Non-pigmented ciliary epithelial cell (primary cell): ENCODE measurements around the gene UBE4B.
"Not testable (repeated sequence)": the region's sequence is repeated elsewhere in the genome, so short reads cannot be mapped to it uniquely, and the experiment has no call there.

Source experiments
- DNase-seq: peaks from one replicate; pipeline ENCODE4 v3.0.0-alpha.2; 2010; ENCODE audit warnings: low read depth

The UBE4B gene

DNA sequence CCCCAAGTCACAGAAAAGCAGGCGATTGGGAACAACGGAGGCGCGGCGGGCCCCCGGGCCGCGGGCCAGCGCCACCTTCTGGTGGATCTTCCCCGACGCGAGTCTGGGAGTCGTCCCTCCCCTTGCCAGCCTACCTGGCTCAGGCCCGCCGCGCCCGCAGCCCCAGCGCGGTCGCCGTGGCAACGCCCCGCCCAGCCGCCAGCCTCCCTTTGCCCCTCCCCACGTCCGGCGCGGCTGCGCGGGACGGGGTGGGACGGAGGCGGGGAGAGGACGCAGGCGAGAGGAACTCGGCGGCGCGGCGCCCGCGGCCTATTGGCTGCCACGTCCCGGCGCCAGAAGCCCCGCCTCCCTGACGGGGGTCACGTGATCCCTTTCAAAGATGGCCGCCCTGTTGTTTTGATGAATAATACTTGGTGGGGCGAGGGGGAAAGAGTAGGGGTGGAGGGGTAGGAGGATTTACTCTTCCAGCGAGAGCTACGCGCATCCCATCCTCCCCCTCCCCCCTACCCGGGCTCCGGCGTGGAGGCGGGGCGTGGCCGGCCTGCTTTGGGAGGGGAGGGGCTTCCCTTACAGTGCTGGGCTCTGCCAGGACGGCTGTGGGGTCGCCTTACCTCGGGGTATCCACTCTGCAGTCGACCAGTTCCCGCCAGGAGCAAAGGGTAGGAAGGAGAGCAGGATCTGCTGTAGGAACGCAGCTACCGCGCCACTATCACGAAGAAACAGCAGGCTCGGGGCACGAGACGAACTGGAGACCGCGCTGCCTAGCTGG is at the start of gene UBE4B:
Gene UBE4B, plus strand, starts transcription at position 369 of the 769 bp plus-strand sequence. CDS start 713 bp downstream, outside the sequence.
- DNase-seq: peak; percentile 80

DNA sequence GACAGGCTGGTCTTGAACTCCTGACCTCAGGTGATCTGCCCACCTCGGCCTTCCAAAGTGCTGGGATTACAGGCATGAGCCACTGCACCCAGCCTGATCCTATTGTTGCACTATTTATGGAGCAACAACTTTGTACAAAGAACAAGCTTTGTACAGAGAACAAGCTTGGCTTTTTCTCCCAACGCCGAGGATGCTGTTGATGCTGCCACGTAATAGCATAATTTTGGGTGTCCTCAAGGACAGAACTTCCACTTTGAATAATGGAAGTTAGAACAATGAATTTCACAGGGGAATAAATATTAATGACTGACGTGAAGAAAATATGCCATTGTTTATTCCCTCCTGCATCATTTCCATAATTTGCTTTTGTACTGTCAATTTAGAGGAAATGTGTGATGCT is 48.5 kb upstream of the UBE4B start:
- no peak for DNase-seq

DNA sequence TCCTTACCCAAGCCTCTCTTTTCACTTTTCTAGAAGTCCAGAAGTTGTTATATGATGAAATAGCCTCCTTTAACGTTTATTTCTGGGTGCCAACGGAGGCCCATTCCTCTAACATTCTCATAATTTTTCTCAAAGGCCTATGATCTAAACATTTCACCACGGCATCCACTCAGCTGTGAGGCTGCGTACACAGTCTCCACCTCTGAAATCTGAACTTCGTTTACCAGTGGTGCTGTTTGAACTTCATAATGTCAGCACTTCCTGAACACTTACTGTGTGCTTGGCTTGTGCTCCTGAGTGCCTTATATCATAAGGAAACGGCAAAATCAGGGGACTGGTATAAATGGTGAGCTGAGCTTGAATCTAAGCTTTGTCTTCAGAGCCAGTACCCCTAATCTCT is 47.8 kb upstream of the UBE4B start:
- no peak for DNase-seq

DNA sequence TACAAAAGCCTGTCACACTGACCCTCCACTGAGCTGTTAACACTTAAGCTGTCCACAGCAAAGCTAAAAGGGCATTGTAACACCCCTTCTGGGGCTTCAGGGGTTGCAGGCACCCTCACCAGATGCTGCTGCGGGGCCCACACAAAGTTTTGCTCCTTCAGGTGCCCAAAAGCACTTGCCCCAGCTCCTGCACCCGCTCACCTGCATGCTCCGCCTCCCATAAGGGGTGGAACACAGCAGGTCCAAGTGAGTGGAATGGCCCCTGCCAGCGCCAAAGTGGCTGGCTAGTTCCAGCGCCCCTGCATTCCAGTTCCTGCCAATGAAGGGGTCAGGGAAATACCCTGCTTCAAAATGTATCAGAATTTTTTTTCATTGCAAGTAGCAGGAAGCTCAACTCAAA is 43.0 kb upstream of the UBE4B start:
- DNase-seq: no peak

DNA sequence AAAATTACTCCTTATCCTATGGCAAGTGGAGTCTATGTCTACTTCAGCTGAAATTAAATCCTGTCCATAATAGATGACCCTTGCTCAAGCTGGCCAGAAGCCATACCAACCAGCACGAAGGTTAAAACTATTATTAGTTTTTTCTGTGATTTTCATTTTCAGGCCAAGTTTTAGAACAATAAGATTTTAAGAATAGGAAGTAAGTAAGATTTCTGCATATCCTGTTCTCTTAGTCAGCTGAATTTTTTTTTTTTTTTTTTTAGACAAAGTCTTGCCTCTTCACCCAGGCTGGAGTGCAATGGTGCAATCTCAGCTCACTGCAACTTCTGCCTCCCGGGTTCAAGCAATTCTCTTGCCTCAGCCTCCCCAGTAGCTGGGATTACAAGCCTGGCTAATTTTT is 41.8 kb upstream of the UBE4B start:
- no peak for DNase-seq

DNA sequence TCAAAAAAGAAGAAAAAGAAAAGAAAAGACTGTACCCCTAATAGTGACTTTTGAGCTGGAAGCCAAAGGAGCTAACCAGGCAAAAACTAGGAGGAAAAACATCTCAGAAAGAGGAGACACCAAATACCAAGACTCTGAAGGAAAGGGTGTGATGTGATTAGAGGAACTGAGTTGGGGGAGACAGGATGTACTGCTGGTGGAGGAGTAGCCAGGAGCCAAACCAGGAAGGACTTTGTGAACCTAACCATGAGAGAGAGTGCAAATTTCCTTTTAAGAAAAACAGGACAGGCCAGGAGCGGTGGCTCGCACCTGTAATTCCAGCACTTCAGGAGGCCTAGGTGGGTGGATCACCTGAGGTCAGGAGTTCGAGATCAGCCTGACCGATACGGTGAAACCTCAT is 39.8 kb upstream of the UBE4B start:
- no peak for DNase-seq

DNA sequence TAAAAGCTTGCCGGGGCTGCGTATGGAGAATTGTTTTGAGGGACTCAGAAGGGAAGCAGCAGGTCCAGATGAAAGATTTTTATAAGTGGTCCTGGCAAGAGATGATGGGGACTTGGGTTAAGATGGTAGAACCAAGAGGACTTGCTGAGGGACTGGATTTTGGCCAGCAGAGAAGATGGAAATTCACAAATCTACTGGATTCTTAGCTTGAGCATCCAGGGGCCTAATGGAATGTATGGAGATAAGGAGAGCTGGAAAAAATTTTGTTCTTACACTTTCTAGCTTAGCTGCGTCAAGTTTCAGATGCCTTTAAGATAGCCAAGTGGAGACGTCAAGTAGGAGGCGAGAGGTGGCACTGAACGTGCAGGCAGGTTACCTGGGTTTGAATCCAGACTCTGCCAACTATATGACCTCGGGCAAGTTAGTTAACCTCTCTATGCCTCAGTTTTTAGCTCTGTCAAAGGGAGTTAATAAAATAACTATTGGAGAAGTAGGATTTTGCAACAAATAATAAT is 39.1 kb upstream of the UBE4B start:
- no peak for DNase-seq

DNA sequence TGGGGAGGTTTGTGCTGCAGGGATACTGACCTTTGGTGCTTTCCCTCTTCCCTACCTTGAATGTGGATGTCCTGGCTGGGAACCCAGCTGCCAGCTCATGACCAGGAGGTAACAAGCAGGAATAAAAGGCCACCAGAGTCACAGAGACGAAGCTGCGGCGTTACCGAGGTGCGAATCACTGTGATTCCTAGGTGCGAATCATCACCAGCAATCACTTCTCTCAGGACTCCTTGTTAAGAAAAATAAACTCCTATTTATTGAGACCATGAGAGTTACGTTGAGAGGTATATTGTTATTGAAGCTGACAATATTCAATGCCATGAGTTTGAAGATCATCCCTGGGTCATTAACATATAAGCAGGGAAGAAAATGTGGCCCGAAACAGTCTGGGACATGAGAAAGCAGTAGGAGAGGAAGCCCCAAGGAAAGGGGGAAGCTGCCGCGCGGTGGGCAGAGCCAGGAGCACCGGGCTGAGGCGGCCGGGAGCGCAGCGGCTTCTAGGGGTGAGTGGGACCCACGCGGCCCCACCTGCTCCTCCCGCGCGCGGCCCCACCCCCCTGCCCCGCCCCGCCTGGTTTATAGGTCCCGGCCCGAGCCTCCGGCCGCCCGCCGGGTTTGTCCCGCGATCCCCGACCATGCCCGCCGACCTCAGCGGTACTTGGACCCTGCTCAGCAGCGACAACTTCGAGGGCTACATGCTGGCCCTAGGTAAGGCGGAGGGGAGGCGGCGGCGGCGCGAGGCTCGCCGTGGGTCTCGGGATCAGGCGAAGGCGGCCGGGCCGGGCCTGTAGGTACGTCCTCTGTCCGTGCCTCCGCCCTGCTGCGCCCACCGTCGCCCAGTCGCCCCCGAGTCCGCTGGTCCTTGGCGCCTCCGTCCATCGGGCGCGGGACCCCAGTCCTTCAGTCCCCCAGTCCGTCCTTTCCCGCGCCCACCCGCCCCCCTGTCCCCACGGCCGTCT is 35.9 kb upstream of the UBE4B start, which contains the start of gene RBP7:
Gene RBP7, plus strand, starts transcription at position 605 of the 959 bp plus-strand sequence. Its CDS starts 31 bp downstream, at position 636.
- no peak for DNase-seq

DNA sequence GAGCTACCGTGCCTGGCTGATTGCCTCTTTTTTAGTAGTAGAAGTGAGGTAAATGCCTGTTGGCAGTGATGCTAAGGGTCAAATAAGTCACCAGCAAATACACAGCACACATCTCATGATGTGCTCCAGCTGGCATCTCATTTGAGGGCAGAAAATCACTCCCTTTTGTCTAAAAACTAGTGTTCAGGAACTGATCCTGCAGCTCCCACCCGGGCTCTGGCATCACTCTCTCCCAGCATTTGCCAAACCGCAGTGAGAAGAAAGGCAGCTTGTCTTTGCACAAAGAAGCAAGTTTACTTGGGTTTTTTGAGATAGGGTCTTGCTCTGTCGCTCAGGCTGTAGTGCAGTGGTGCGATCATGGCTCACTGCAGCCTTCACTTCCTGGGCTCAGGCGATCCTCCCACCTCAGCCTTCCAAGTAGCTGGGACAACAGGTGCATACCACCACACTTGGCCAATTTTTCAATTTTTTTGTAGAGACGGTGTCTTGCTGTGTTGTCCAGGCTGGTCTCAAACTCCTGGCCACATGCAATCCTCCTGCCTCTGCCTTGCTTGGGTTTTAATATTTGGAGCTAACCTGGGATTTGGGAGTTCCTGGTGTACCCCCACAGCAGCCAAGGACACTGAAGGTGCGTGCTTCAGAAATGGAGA is 31.6 kb upstream of the UBE4B start:
- DNase-seq: no peak

DNA sequence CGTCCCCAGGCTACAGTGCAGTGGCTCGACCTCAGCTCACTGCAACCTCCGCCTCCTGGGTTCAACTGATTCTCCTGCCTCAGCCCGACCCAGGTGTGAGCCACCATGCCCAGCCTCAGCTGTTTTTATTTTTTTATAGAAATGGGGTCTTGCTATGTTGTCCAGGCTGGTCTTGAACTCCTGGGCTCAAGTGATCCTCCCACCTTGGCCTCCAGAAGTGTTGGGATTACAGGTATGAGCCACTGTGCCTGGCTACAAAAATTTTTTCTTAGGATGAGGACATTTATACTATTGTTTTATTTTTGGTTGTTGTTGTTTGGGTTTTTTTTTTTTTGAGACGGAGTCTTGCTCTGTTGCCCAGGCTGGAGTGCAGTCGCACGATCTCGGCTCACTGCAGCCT is 27.5 kb upstream of the UBE4B start:
- DNase-seq: not testable (repeated sequence)

DNA sequence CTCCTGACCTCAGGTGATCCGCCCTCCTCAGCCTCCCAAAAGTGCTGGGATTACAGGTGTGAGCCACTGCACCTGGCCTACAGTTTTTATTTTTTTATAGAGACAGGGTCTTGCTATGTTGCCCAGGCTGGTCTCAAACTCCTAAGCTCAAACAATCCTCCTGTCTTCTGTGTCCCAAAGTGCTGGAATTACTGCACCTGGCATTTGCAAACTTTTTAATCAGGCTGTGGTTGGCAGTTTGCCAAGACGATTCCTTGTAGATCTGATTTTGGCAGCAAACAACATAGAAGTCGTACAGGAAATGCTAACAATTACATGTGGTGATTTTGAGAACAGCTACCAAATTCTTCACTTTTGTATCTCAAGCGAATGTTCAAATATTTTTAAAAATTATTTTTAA is 25.6 kb upstream of the UBE4B start:
- DNase-seq: no peak

DNA sequence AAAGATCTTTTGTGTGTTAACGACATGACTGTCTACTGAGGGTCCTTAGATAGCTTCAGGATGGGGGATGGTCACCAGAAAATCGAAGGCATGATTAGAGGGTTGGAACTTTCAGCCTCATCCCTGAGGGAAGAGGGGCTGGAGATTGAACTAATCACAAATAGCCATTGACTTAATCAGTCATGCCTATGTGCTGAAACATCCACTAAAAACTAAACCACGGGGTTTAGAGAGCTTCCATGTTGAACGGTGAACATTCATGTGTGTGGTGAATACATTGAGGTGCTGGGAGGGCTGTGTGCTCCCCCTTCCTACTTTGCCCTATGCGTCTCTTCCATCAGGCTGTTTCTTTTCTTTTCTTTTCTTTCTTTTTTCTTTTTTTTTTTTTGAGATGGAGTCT is 18.7 kb upstream of the UBE4B start:
- no peak for DNase-seq

DNA sequence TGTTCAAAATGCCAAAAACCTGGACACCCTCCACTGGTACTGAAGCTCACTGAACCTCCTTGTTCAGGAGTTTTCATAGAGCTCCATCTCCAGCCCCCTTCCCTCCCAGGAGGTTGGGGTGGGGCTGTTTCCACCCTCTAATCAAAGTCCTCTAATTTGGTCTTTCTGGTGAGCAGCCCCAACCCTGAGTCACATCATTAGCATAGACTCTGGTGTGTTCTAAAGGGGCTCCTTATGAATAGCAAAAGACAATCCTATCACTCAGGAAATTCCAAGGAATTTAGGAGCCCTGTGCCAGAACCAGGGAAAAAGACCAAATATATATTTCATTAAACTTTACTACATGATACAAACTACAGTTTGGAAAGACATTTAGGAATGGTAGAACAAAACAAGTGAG is 13.2 kb upstream of the UBE4B start:
- DNase-seq: no peak

DNA sequence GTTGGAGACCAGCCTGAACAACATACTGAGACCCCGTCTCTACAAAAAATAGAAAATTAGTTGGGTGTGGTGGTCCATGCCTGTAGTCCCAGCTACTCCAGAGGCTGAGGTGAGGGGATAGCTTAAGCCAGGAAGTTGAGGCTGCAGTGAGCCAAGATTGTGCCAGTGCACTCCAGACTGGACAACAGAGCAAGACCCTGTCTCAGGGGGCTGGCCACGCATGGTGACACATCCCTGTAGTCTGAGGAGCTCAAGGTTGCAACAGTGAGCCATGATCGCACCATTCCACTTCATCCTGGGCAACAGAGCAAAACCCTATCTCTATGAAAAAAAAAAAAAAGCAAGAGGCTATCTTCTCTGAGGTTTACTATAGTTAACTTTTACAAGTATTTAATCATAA is 12.7 kb upstream of the UBE4B start:
- DNase-seq: no peak

DNA sequence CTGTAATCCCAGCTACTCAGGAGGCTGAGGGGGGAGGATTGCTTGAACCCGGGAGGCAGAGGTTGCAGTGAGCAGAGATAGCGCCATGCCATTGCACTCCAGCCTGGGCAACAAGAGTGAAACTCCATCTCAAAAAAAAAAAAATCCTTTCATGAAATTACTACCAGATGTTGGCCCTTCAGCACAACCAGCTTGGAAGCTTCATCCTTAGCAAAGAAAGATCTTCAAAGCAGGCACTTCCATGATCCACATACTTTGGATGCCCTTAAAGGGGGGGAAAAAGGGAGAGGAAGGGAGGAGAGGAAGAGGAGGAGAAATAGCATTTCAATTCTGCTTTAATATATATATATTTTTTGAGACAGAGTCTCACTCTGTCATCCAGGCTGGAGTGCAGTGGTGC is 12.1 kb upstream of the UBE4B start:
- DNase-seq: not testable (repeated sequence)

DNA sequence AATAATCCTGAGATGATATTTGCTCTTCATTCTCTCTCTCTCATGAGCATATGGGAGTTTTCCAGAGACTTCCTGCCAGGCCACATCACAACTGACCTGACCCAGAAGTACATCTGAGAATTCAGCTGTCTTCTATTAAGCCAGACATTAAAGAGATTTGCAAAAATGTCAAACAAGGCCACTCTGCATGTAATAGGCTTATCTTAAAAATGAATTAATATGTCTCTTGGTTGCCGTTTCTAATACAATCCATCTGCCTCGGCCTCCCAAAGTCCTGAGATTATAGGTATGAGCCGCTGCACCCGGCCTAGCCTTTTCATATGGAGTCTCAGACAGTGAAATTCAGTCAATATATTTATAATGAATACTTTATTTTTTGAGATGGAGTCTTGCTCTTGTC is 10.8 kb upstream of the UBE4B start:
- DNase-seq: not testable (repeated sequence)

DNA sequence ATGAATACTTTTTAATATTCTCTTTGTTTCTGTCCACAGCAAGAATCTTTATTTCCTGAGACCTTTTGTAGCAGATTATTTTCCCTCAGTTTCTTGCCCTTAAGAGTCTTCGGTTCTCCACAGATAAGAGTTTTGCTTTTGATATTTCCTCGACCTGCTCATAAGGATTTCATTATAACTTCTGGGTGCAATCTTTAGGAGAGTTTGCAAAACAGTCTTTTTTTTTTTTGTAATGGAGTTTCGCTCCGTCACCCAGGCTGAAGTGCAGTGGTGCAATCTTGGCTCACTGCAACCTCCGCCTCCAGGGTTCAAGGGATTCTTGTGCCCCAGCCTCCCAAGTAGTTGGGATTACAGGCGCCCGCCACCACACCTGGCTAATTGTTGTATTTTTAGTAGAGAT is 10.1 kb upstream of the UBE4B start:
- no peak for DNase-seq

DNA sequence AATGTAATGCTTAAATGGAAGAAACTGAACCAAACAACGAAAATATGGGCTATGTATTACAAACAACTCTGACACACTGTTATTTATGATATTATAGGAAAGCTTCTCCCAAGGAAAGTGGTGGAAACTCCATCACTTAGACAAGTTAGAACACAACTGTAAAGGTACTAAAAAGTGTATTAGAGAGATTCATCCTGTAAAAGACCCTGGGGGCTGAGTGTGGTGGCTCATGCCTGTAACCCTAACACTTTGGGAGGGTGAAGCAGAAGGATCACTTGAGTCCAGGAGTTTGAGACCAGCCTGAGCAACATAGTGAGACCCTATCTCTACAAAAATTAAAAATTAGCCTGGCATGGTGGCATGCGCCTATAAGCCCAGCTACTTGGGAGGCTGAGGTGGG is 7.4 kb upstream of the UBE4B start:
- no peak for DNase-seq

DNA sequence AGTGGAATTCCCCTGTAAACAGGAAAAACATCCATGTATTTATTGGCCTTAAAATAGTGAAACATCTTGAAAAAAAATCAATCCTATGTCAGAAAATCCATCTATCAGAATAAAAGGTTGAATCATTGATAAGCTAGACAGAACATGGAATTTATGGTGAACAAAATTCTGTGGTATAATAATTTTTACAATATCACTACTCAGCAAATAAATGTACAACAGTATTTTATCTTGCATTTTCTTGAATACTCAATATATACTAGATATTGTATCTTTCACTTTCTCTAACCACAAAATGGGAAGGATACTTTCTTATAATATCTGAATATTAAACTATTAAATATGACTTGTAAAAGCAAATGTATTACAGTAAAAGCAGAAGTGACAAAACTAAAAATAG is 5.7 kb upstream of the UBE4B start:
- no peak for DNase-seq

DNA sequence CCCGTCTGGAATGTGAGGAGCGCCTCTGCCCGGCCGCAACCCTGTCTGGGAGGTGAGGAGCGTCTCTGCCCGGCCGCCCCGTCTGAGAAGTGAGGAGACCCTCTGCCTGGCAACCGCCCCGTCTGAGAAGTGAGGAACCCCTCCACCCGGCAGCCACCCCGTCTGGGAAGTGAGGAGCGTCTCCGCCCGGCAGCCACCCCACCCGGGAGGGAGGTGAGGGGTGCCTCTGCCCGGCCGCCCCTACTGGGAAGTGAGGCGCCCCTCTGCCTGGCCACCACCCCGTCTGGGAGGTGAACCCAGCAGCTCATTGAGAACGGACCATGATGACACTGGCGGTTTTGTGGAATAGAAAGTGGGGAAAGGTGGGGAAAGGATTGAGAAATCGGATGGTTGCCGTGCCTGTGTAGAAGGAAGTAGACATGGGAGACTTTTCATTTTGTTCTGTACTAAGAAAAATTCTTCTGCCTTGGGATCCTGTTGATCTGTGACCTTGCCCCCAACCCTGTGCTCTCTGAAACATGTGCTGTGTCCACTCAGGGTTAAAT is 3.7 kb upstream of the UBE4B start:
- not testable (repeated sequence) for DNase-seq

DNA sequence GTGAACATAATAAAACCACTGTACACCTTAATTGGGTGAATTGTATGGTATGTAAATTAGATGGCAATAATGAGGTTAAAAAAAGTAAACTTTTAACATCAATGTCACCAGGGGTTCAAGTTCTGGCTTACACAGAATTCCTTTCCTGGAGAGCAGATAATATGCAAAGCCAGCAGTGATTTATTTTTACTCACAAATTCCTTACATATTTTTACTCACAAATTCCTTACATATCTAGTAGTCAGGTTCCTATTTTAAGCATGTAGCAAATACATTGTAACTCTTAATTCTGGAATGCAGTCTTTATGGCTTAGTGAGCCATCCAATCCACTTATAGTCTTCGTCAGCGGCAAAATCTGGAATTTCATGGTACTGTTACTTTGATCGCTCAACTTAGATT is 1.3 kb upstream of the UBE4B start:
- peak; percentile 62 for DNase-seq

DNA sequence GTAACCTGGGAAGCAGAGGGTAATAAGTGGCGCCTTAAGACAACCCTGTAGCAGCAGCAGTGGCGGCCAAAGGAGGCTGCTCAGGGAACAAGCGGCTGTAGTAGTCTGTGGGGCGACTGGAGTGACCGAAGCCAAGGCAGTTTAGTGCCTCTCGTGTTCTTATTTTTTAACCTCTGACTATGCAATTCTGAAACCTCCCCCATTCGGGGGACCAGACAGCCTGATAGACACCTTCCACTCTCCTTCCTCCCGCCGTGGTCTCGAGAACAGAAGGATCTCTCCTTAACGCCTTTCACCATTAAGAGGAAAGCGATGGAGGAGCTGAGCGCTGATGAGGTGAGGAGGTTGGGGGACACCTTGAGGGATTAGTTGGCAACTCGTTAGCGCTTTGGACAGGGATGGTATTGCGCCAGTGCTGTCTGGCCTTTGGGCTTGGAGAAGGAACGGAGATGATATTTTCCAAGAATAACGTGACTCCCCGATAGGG is 644 bp downstream of the UBE4B start:
- no peak for DNase-seq
